MV-4-11 (cell line): ENCODE results near the gene SYNGAP1.
"Not testable (repeated sequence)": the region's sequence is repeated elsewhere in the genome, so short reads cannot be mapped to it uniquely, and the experiment has no call there.

Experiments used
- DNase-seq: peaks from one replicate; lab custom pipeline; 2025; lab: John Stamatoyannopoulos, UW

SYNGAP1 gene

GRCh38 chr6:33469661-33470060 lies 49.8 kb downstream of the SYNGAP1 start:
- no peak for DNase-seq

DNA sequence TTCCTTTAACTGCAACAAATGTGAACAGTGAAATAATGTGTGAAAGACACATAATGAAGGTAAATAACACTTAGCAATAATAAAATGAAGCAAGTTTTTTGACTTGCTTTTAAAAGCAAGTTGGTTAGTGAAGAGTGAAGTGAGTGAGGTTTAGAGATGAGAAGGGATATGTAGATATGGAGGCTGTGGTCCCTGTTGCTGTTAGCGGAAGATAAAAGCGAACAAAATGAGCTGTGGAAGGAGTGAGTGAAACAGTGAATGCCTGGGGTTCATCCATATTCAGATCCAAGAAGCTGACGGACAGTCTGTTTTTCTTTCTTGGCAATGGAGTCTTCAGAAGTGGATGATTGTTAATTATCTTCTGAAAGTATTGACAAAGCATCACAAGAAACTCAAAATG lies 58.0 kb downstream of the SYNGAP1 start:
- no peak for DNase-seq

GRCh38 chr6:33481192-33481591 lies 61.3 kb downstream of the SYNGAP1 start:
- DNase-seq = no peak

DNA sequence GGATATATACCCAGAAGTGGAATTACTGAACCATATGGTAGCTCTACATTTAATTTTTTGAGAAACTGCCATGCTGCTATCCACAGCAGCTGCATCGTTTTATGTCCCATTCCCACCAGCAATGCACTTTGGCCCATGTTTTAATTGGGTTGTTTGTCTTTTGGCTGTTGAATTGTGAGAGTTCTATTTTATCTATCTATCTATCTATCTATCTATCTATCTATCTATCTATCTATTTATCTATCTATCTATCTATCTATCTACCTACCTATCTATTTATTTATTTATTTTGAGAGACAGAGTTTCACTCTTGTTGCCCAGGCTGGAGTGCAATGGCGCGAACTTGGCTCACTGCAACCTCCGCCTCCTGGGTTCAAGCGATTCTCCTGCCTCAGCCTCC lies 62.8 kb downstream of the SYNGAP1 start:
- DNase-seq = not testable (repeated sequence)

DNA sequence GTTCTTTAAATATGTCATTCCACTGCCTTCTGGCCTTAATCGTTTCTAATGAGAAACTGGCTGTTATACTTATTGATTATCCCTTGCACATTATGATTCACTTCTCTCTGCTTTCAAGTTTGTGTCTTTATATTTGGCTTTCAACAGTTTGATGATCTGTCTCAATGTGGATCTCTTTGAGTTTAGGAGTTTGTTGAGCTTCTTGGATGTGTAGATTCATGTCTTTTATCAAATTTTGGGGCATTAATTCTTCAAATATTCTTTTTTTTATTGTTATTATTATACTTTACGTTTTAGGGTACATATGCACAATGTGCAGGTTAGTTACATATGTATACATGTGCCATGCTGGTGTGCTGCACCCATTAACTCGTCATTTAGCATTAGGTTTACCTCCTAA lies 63.8 kb downstream of the SYNGAP1 start:
- no peak for DNase-seq

GRCh38 chr6:33484673-33485262 lies 64.9 kb downstream of the SYNGAP1 start:
- DNase-seq = not testable (repeated sequence)

- not testable (repeated sequence) for DNase-seq
Measured at GRCh38 chr6:33485680-33486079, 65.8 kb downstream of the SYNGAP1 start.

DNA sequence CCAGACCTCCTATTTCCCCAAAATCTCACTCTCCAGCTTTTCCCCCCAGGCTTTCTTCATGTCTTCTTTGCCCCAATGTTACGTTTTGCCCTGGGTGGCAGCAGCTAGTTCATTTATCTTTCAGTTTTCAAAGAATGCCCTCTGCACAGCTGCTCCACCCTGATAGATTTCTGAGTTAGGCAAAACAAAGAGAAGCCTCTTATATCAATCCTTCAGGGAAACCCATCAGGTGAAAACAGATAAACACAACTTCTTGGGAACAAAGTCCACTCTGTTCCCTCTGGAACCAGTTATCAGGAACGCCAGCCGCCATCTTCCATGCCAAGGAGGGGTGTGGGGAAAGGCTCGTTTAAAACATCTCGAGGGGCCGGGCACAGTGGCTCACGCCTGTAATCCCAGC lies 68.5 kb downstream of the SYNGAP1 start:
- no peak for DNase-seq

DNA sequence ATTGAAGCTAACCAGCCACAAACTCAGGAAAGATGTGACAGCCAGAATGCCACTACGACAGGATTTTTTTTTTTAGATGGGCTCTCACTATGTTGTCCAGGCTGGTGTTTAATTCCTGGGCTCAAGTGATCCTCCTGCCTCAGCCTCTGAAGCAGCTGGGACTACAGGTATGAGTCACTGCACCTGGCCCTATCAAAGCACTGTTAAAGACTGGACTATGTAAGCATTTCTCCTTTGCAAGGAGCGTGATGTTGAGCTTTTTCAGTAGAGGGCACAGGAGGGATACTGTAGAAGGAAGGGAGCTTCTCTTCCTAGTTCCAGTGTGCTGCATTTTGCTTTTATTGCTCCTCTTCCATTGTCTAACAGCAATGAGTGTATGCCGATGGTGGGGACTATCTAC lies 70.3 kb downstream of the SYNGAP1 start:
- DNase-seq = peak; percentile 34

DNA sequence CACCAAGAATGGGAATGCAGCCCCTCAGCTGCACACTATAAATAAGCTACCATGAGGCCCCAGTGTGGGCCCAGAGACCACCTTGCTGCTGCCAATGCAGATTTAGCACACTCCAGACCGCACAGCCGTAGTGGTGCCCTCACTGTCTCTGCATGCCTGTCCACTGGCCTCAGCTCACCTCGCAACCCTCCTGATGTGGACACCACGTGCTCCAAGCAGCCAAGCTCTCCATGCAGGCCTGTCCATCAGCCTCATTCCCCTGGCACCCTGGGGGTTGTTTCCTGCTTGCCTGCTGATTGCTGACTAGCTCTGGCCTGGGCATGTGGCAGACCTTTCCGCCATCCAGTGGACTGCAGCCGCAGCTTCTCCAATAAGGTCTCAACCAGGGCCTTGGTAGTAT lies 70.8 kb downstream of the SYNGAP1 start:
- DNase-seq = no peak

DNA sequence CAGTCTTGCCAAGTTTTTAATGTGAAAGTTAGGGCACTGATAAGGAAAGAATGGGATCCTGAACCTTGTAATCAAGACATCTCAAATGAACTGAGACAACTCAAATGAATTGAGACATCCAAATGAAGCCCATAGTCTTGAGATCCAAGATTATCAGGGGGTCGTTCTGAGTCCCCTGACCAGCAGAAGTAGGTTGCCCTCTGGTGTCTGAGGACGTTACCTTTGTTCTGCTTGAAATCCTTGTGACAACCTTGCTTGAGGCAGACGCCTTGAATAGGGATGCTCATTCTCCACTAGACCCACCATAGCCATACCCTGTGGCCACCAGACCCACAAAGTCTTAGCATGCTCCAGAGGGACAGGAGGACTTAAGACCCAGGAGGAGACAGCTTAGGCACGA lies 72.2 kb downstream of the SYNGAP1 start:
- DNase-seq = no peak

DNA sequence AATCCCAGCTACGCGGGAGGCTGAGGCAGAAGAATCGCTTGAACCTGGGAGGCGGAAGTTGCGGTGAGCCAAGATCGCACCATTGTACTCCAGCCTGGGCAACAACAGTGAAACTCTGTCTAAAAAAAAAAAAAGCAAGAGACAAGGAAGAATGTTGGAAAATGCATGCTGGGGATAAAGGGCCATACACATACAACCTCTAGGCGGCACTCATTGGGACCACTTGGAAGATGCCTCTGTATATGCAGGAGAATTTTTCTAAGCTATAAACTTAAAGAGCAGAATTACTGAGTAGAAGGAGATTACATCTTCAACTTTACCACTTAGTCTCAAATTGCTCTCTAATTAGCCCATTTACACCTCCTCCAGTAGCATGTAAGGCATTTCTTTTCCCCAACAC lies 77.3 kb downstream of the SYNGAP1 start:
- DNase-seq = no peak

DNA sequence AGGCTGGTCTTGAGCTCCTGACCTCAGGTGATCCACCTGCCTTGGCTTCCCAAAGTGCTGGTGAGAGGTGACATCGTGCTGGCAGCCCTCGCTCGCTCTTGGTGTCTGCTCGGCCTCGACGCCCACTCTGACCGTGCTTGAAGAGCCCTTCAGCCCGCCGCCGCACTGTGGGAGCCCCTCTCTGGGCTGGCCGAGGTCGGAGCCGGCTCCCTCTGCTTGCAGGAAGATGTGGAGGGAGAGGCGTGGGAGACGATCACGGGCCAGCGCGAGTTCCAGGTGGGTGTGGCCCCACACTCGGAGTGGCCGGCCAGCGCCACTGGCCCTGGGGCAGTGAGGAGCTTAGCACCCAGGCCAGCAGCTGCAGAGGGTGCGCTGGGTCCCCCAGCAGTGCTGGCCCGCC lies 82.6 kb downstream of the SYNGAP1 start:
- no peak for DNase-seq

DNA sequence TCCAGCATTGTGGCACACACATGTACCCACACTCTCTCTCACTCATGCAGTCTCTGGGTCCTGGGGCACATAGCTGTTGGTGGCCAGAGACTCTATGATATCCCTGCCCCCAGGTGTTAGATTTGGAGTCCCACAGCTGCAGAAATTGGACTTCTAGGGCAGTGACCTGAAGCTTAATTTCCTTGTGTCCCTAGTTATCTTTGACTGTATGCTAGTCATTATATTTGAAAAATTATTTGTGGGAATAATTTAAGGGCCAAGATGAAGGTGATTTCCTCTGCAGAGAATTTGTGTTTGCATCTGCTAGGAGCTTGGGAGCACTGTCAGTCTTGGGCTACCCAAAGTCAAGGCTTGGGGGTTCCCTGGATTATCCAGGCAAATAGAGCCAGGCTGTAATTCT lies 84.6 kb downstream of the SYNGAP1 start:
- DNase-seq = no peak
